Hepatocyte (in vitro differentiated cells): ENCODE measurements around the gene ZDHHC13. TPM values are rescaled to one million over a fixed set of nuclear protein-coding genes. Genes with fewer than 3 reads are reported as not detected.

Source experiments
- DNase-seq: peaks from one replicate; pipeline ENCODE4 v3.0.0-alpha.2; 2016; ENCODE audit warnings: low spot score
- H2AFZ ChIP-seq: fragments of 200-600 bp; sonication (generic); 2 replicates; pipeline ENCODE4 v1.6.0; 2016; ENCODE audit warnings: antibody characterized with exemption, mild to moderate bottlenecking
- H3K27ac ChIP-seq: fragments of 200-600 bp; sonication (generic); 2 replicates; pipeline ENCODE4 v1.5.1; 2016; ENCODE audit warnings: mild to moderate bottlenecking
- H3K27me3 ChIP-seq: fragments of 200-600 bp; sonication (generic); 2 replicates; pipeline ENCODE4 v1.6.1; 2016
- H3K36me3 ChIP-seq: fragments of 200-600 bp; sonication (generic); replicated peaks from 2 replicates; pipeline ENCODE4 v1.5.1; 2016; ENCODE audit warnings: low read depth; ENCODE audit not compliant: insufficient read depth
- H3K4me1 ChIP-seq: fragments of 200-600 bp; sonication (generic); 2 replicates; pipeline ENCODE4 v1.5.1; 2016; ENCODE audit warnings: mild to moderate bottlenecking, moderate library complexity; ENCODE audit not compliant: insufficient read depth
- H3K4me2 ChIP-seq: fragments of 200-600 bp; sonication (generic); 2 replicates; pipeline ENCODE4 v1.6.0; 2016
- H3K4me3 ChIP-seq: fragments of 200-600 bp; sonication (generic); 2 replicates; pipeline ENCODE4 v1.5.1; 2016; ENCODE audit warnings: mild to moderate bottlenecking
- H3K79me2 ChIP-seq: fragments of 200-600 bp; sonication (generic); 2 replicates; pipeline ENCODE4 v1.6.0; 2017; ENCODE audit warnings: mild to moderate bottlenecking
- H3K9me2 ChIP-seq: fragments of 200-600 bp; sonication (generic); replicated peaks from 2 replicates; pipeline ENCODE4 v1.6.0; 2017; ENCODE audit warnings: mild to moderate bottlenecking; ENCODE audit not compliant: insufficient read depth
- H3K9me3 ChIP-seq: fragments of 200-600 bp; sonication (generic); 2 replicates; pipeline ENCODE4 v1.5.1; 2016; ENCODE audit warnings: low read depth, mild to moderate bottlenecking
- H4K20me1 ChIP-seq: fragments of 200-600 bp; sonication (generic); 2 replicates; pipeline ENCODE4 v1.6.0; 2016; ENCODE audit warnings: mild to moderate bottlenecking; ENCODE audit not compliant: insufficient read depth, poor library complexity, severe bottlenecking
- EZH2 ChIP-seq: fragments of 200-600 bp; sonication (generic); IDR thresholded peaks from 2 replicates; pipeline ENCODE4 v1.6.1; 2016; ENCODE audit warnings: antibody characterized with exemption, mild to moderate bottlenecking, borderline replicate concordance
- EZH2phosphoT487 ChIP-seq: fragments of 200-600 bp; sonication (generic); IDR thresholded peaks from one replicate; pipeline ENCODE4 v1.6.1; 2018; ENCODE audit warnings: antibody characterized with exemption, mild to moderate bottlenecking, low read depth, moderate library complexity; ENCODE audit not compliant: unreplicated experiment, severe bottlenecking
- WGBS: methylation state at CpG from one replicate; pipeline ENCODE4 v1.1.6; 2016; ENCODE audit warnings: low lambda C conversion rate; ENCODE audit errors: missing lambda C conversion rate; 5-methylcytosine and 5-hydroxymethylcytosine counted together
- polyA plus RNA-seq: library from polyadenylated mRNA; unstranded; fragments of >200 nt; fragmentation: Nextera tagmentation; extraction: Ambion mirVana; gene quantifications from 2 replicates; pipeline ENCODE4 v1.2.1, GENCODE V29; 2016
- total RNA-seq: library from RNA; depleted of rRNA; stranded (reverse); fragments of >200 nt; gene quantifications from 2 replicates; pipeline ENCODE4 v1.2.3, GENCODE V29; 2014
- TF ChIP-seq, protein P1 (sequence below): fragments of 200-600 bp; sonication (generic); IDR thresholded peaks from 2 replicates; pipeline ENCODE4 v1.5.1; 2016; ENCODE audit warnings: antibody characterized with exemption, mild to moderate bottlenecking; ENCODE audit not compliant: poor library complexity

ZDHHC13 gene
- total and polyA plus RNA-seq, 2 experiments from 2014 or later = 14.6 to 27.1 TPM

DNA sequence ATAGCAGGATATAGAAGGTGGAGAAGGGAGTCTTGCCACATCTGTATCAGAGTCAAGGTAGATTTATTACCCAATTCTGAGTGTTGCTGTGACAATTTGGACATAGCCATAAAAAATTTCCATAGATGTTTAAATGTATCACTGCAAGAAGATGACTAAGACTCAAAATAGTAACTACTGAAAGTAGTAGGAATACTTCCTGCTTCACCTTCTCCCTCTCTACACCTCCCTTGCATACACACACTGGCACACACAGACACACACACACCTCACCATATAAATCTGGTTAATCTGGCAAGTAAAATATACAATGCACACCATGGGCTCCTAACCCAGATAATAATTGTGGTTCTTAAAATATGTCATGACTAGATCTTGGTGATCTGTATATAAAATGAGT lies 5.2 kb upstream of the ZDHHC13 start:
- H3K9me3 ChIP-seq = no peaks in the 10 kb centered on the region
- TF ChIP-seq, protein P1, sequence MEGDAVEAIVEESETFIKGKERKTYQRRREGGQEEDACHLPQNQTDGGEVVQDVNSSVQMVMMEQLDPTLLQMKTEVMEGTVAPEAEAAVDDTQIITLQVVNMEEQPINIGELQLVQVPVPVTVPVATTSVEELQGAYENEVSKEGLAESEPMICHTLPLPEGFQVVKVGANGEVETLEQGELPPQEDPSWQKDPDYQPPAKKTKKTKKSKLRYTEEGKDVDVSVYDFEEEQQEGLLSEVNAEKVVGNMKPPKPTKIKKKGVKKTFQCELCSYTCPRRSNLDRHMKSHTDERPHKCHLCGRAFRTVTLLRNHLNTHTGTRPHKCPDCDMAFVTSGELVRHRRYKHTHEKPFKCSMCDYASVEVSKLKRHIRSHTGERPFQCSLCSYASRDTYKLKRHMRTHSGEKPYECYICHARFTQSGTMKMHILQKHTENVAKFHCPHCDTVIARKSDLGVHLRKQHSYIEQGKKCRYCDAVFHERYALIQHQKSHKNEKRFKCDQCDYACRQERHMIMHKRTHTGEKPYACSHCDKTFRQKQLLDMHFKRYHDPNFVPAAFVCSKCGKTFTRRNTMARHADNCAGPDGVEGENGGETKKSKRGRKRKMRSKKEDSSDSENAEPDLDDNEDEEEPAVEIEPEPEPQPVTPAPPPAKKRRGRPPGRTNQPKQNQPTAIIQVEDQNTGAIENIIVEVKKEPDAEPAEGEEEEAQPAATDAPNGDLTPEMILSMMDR = no peak
- TF ChIP-seq EZH2 (no peak), EZH2phosphoT487 (no peak)
- H3K79me2 ChIP-seq = no peaks in the 10 kb centered on the region
- H3K36me3 ChIP-seq = no peaks in the 10 kb centered on the region
- no peaks in the 10 kb centered on the region for H3K27me3 ChIP-seq
- no peaks in the 10 kb centered on the region for H4K20me1 ChIP-seq
- no peaks in the 10 kb centered on the region for H3K4me1 ChIP-seq
- no peak overlapping the region for H3K27ac ChIP-seq
- no peak overlapping the region for H2AFZ ChIP-seq
- H3K9me2 ChIP-seq = no peaks in the 10 kb centered on the region
- H3K4me2 ChIP-seq = no peak overlapping the region
- DNase-seq = no peak
- no peak overlapping the region for H3K4me3 ChIP-seq

DNA sequence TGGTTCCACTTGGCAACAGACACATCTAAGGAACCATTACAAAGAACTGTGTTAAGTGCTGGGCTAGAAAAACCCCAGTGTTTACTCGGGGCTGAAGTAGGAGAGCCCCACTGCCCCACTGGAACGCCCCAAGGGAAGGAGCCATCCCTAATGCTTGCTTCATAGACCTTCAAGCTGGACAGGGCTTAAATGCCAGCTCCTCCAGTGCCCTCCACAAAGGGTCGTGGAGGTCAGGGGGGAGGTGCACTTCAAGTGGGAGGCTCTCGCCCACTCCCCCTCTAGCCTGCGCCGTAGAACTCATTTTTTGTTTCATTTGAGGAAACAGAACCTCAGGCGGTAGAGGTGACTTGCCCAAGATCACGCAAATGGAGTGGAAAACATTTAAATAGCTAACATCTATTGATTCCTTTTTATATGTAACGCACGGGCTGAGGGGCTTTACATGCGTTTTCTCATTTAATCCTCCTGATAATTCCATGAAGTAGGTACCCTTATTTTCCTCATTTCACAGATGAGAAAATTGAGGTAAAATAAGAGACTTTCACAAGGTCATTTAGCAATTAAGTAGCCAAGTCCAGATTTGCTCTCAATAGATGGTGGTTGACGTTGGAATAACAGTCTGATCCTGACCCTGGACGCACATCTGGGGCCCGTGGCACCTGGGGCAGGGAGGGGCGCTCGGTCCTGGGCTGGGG lies 545 bp upstream of the ZDHHC13 start:
- Histone ChIP-seq H3K27ac (no peak overlapping the region), H4K20me1 (no peaks in the 10 kb centered on the region), H3K9me2 (no peaks in the 10 kb centered on the region), H3K4me1 (peaks cover 7% of the 10 kb centered on the region), H2AFZ (peak overlapping the region; percentile 62), H3K36me3 (no peaks in the 10 kb centered on the region), H3K27me3 (no peaks in the 10 kb centered on the region), H3K79me2 (peaks cover 36% of the 10 kb centered on the region), H3K4me2 (peak overlapping the region; percentile 75), H3K4me3 (no peak overlapping the region), H3K9me3 (no peaks in the 10 kb centered on the region)
- 38% methylated on average over 16 of the region's 16 CpGs for WGBS
- TF ChIP-seq EZH2 = no peak
- no peak for TF ChIP-seq EZH2phosphoT487
- TF ChIP-seq, protein P1 = no peak
- no peak for DNase-seq

DNA sequence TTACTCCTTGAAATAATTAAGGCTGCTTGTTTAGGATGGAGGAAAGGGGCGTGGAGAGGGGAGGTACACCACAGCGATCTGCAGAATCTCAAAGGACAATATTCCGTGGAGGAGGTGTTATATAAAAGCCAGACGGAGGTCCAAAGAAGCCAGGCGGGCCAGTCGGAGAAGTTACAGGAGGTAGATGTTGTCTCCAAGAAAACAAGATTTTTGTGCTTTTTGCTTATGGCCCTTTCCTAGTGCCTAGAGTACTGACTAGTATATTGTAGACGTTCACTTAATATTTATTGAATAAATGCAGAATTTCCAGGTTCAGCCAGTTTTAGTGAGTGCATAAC lies 761 bp downstream of the ZDHHC13 start:
- H3K79me2 ChIP-seq = peaks cover 45% of the 10 kb centered on the region
- no peaks in the 10 kb centered on the region for H4K20me1 ChIP-seq
- peak overlapping the region; percentile 93 for H2AFZ ChIP-seq
- peak overlapping the region; percentile 81 for H3K27ac ChIP-seq
- peaks cover 7% of the 10 kb centered on the region for H3K4me1 ChIP-seq
- H3K9me3 ChIP-seq = no peaks in the 10 kb centered on the region
- peak overlapping the region; percentile 63 for H3K4me3 ChIP-seq
- no peaks in the 10 kb centered on the region for H3K9me2 ChIP-seq
- DNase-seq = no peak
- no peak for TF ChIP-seq EZH2
- TF ChIP-seq, protein P1 = no peak
- no peak for TF ChIP-seq EZH2phosphoT487
- H3K36me3 ChIP-seq = no peaks in the 10 kb centered on the region
- H3K4me2 ChIP-seq = peak overlapping the region; percentile 75
- no peaks in the 10 kb centered on the region for H3K27me3 ChIP-seq
- 8% methylated on average over 7 of the region's 7 CpGs for WGBS

DNA sequence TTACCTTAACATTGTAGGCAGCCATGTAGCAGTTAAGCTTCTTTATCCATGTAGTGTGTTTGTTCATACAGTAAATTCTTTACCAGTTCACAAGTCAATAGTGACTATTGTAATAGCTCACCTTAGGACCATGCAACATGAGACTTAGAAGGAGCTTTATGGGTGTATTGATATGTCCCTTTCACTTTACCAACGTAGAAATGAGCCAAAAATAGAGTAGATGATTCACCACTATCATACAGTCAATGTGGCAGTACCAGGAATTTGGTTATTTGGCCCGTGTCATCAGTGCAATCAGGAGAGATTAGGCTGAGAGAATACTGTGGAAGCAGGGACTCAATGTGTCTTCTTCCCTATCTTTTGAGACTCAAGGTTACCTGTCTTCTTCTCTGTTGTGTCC lies 4.7 kb downstream of the ZDHHC13 start:
- no peaks in the 10 kb centered on the region for H3K9me3 ChIP-seq
- H3K4me3 ChIP-seq = no peak overlapping the region
- no peak overlapping the region for H3K27ac ChIP-seq
- H3K36me3 ChIP-seq = no peaks in the 10 kb centered on the region
- no peak for DNase-seq
- peaks cover 7% of the 10 kb centered on the region for H3K4me1 ChIP-seq
- H2AFZ ChIP-seq = no peak overlapping the region
- H3K79me2 ChIP-seq = peaks cover 47% of the 10 kb centered on the region
- no peak overlapping the region for H3K4me2 ChIP-seq
- TF ChIP-seq EZH2phosphoT487 = no peak
- TF ChIP-seq, protein P1 = no peak
- no peak for TF ChIP-seq EZH2
- no peaks in the 10 kb centered on the region for H3K27me3 ChIP-seq
- no peaks in the 10 kb centered on the region for H3K9me2 ChIP-seq
- 77% methylated on average over 2 of the region's 2 CpGs for WGBS
- no peaks in the 10 kb centered on the region for H4K20me1 ChIP-seq
